K562 (cell line): ENCODE data around the gene CDC42EP5. TPM values are rescaled to one million over a fixed set of nuclear protein-coding genes. Genes with fewer than 3 reads are reported as not detected.

Source experiments
- ATAC-seq: fragments of 200-7000 bp; cut with Tn5 transposase; 3 replicates; pipeline ENCODE4 v1.9.1; 2020; ENCODE audit warnings: moderate library complexity
- BruUV-seq: library from RNA; stranded (reverse); fragments of 400-500 nt; replicated peaks from 2 replicates; lab custom pipeline; 2021; lab: Mats Ljungman, UMichigan
- CTCF ChIA-PET: fragments of 300-600 bp; formaldehyde crosslinking; extraction: SDS; loops from one replicate; lab custom pipeline; 2021; ENCODE audit warnings: low intra/inter-chr PET ratio; lab: Yijun Ruan, JAX
- POLR2A ChIA-PET: fragments of 300-600, 350-650 bp; sonication (Branson Sonifier 250); formaldehyde crosslinking; extraction: SDS; loops from one replicate; lab custom pipeline; 2021; ENCODE audit warnings: antibody characterized with exemption, inconsistent platforms; lab: Yijun Ruan, JAX
- DNase-seq, 4 experiments: peaks; one replicate each; pipeline versions ENCODE4 v3.0.0 to v3.0.0-alpha.2; 2011 to 2018; ENCODE audit warnings: low spot score in 3 of 4, mixed read lengths in 3 of 4; ENCODE audit errors: extremely low read depth in 1 of 4
- FAIRE-seq: peaks from 2 replicates; lab custom pipeline; 2011; peaks lifted over from hg19 to GRCh38; lab: Jason Lieb, UNC
- H2AFZ ChIP-seq: 2 replicates; pipeline ENCODE4 v1.6.0; 2011; ENCODE audit warnings: low read depth, low read length, control low read depth, inconsistent platforms
- H3K27ac ChIP-seq: fragments of 200-600 bp; 3 replicates; pipeline ENCODE4 v1.8.0; 2011; ENCODE audit warnings: low read depth, mild to moderate bottlenecking, control low read depth, inconsistent platforms, low read length, moderate library complexity, mixed read lengths; ENCODE audit errors: extremely low read depth
- H3K27me3 ChIP-seq, 2 experiments: fragments of 300-600 bp in 1 of 2; 2 replicates in 1 of 2; 3 replicates in 1 of 2; pipeline versions ENCODE4 v1.6.0 to v1.8.0; 2011; ENCODE audit warnings: inconsistent platforms in 2 of 2, low read length in 2 of 2, mild to moderate bottlenecking in 1 of 2, mixed read lengths in 1 of 2, moderate library complexity in 1 of 2; ENCODE audit not compliant: control insufficient read depth in 2 of 2, insufficient read depth in 2 of 2
- H3K36me3 ChIP-seq: fragments of 300-600 bp; 3 replicates; pipeline ENCODE4 v1.8.0; 2011; ENCODE audit warnings: mild to moderate bottlenecking, low read length, inconsistent platforms; ENCODE audit not compliant: control insufficient read depth, insufficient read depth
- H3K4me1 ChIP-seq, 2 experiments: fragments of 200-600 bp in 1 of 2; replicated peaks in 1 of 2; 2 replicates in 1 of 2; 3 replicates in 1 of 2; pipeline versions ENCODE4 v1.5.1 to v1.8.0; 2011; ENCODE audit warnings: inconsistent platforms in 2 of 2, low read length in 2 of 2, mild to moderate bottlenecking in 1 of 2, mixed read lengths in 1 of 2, moderate library complexity in 1 of 2; ENCODE audit not compliant: control insufficient read depth in 2 of 2, insufficient read depth in 2 of 2
- H3K4me2 ChIP-seq: 2 replicates; pipeline ENCODE4 v1.6.1; 2011; ENCODE audit warnings: low read length, control low read depth, inconsistent platforms, mixed read lengths; ENCODE audit not compliant: insufficient read depth
- H3K4me3 ChIP-seq: fragments of 200-600 bp; sonication (generic), shearing (Covaris generic); 2 replicates; pipeline ENCODE4 v1.5.1; 2016; ENCODE audit warnings: control low read depth, inconsistent platforms
- H3K79me2 ChIP-seq: fragments of 200-600 bp; 3 replicates; pipeline ENCODE4 v1.8.0; 2011; ENCODE audit warnings: low read length, inconsistent platforms; ENCODE audit not compliant: control insufficient read depth, insufficient read depth
- H3K9ac ChIP-seq, 2 experiments: 2 replicates each; pipeline versions ENCODE4 v1.6.0 to v1.6.1; 2011; ENCODE audit warnings: low read depth in 2 of 2, low read length in 2 of 2, control low read depth in 1 of 2, inconsistent platforms in 1 of 2, mild to moderate bottlenecking in 1 of 2, mixed read lengths in 1 of 2; ENCODE audit not compliant: insufficient read depth in 1 of 2
- H3K9me1 ChIP-seq: one replicate; pipeline ENCODE4 v1.6.0; 2011; ENCODE audit warnings: inconsistent platforms, mild to moderate bottlenecking, low read length, moderate library complexity; ENCODE audit not compliant: control insufficient read depth, insufficient read depth
- H3K9me3 ChIP-seq: replicated peaks from 2 replicates; pipeline ENCODE4 v1.5.1; 2011; ENCODE audit warnings: low read depth, low read length, inconsistent platforms; ENCODE audit not compliant: control insufficient read depth, insufficient read depth
- H4K20me1 ChIP-seq: replicated peaks from 2 replicates; pipeline ENCODE4 v1.6.1; 2011; ENCODE audit warnings: low read length, inconsistent platforms, mixed read lengths; ENCODE audit not compliant: control insufficient read depth, insufficient read depth
- CEBPG ChIP-seq, 3 experiments: fragments of 200-800 bp in 1 of 3; sonication (Bioruptor generic) in 1 of 3; sonication (generic) in 1 of 3; formaldehyde crosslinking in 1 of 3; IDR thresholded peaks in 2 of 3; conservative IDR thresholded peaks in 1 of 3; 2 replicates each; pipeline versions ENCODE4 v1.6.1 to v1.8.0; 2016 to 2022; ENCODE audit warnings: missing compliant biosample characterization in 2 of 3, missing genetic modification characterization in 2 of 3, mild to moderate bottlenecking in 1 of 3, missing genetic modification reagents in 1 of 3
- CTCF ChIP-seq, 3 experiments: IDR thresholded peaks in 2 of 3; conservative IDR thresholded peaks in 1 of 3; 2 replicates each; pipeline ENCODE4 v1.5.1; 2011 to 2012; ENCODE audit warnings: low read length in 3 of 3, mild to moderate bottlenecking in 3 of 3, control low read depth in 2 of 3, improper control_type of control experiment in 1 of 3, inconsistent platforms in 1 of 3, low read depth in 1 of 3, mixed read lengths in 1 of 3, moderate library complexity in 1 of 3; ENCODE audit not compliant: insufficient read depth in 2 of 3
- GABPB2 ChIP-seq: fragments of 250-450 bp; sonication (Bioruptor Pico); conservative IDR thresholded peaks from 2 replicates; pipeline ENCODE4 v1.5.1; 2021; ENCODE audit warnings: mild to moderate bottlenecking
- POLR2B ChIP-seq: fragments of 450-650 bp; IDR thresholded peaks from 2 replicates; pipeline ENCODE4 v1.6.1; 2018; ENCODE audit warnings: low read depth; ENCODE audit not compliant: partially characterized antibody
- SMARCE1 ChIP-seq: fragments of 450-650 bp; IDR thresholded peaks from 2 replicates; pipeline ENCODE4 v1.7.1; 2016; ENCODE audit warnings: mild to moderate bottlenecking
- THRAP3 ChIP-seq: fragments of 450-650 bp; IDR thresholded peaks from 2 replicates; pipeline ENCODE4 v1.6.1; 2016; ENCODE audit warnings: mild to moderate bottlenecking, inconsistent platforms, borderline replicate concordance
- ZNF354B ChIP-seq: fragments of 250-450 bp; sonication (Bioruptor Pico); IDR thresholded peaks from 2 replicates; pipeline ENCODE4 v1.4.0; 2020
- ZNF445 ChIP-seq: fragments of 250-450 bp; sonication (Bioruptor Pico); IDR thresholded peaks from 2 replicates; pipeline ENCODE4 v1.4.0; 2020; ENCODE audit warnings: low read depth, mild to moderate bottlenecking, moderate library complexity
- ZNF79 ChIP-seq: fragments of 250-450 bp; sonication (Bioruptor Pico); IDR thresholded peaks from 2 replicates; pipeline ENCODE4 v1.4.0; 2020; ENCODE audit warnings: low read depth, mild to moderate bottlenecking, moderate library complexity
- WGBS: fragments of 100-300 bp; shearing (Covaris generic); methylation state at CpG from one replicate; pipeline ENCODE4 v1.1.6; 2016; ENCODE audit warnings: low coverage, mixed read lengths; ENCODE audit not compliant: insufficient coverage; ENCODE audit errors: missing lambda C conversion rate; 5-methylcytosine and 5-hydroxymethylcytosine counted together
- in situ Hi-C: fragments of 300-500 bp; cut with MboI; formaldehyde crosslinking; loops from 4 replicates; pipeline ENCODE4 v1.15.0; 2018; ENCODE audit warnings: inconsistent platforms, mixed read lengths
- intact Hi-C: fragments of 100-400 bp; cut with micrococcal nuclease; formaldehyde crosslinking; loops from 2 replicates; pipeline ENCODE4 v1.14.2; 2022
- polyA plus RNA-seq, 8 experiments: library from polyadenylated mRNA; depleted of rRNA in 4 of 8; stranded (reverse) in 5 of 8; unstranded in 3 of 8; fragments of >200 nt; fragmentation: Nextera tagmentation in 2 of 8; fragmentation: Illumina TruSeq in 1 of 8; extraction: Ambion mirVana in 2 of 8; extraction: Trizol in 1 of 8; gene quantifications; 2 replicates each; pipeline versions ENCODE4 v1.2.1 to v1.2.3, GENCODE V29; 2011 to 2014; ENCODE audit warnings: inconsistent platforms in 1 of 8, missing spikeins in 1 of 8
- total RNA-seq, 7 experiments: library from RNA; depleted of rRNA in 6 of 7; stranded (reverse); fragments of >200 nt in 6 of 7; fragmentation: Illumina TruSeq in 2 of 7; extraction: Trizol in 2 of 7; gene quantifications; 2 replicates each; pipeline versions ENCODE4 v1.2.1 to v1.2.3, GENCODE V29; 2011 to 2021; ENCODE audit warnings: low replicate concordance in 1 of 7
- TF ChIP-seq, protein P1 (sequence below): sonication (generic); formaldehyde crosslinking; IDR thresholded peaks from 2 replicates; pipeline ENCODE4 v1.4.0; 2020; ENCODE audit warnings: mild to moderate bottlenecking, missing genetic modification reagents
- TF ChIP-seq, protein P2 (sequence below): fragments of 250-450 bp; sonication (Bioruptor Pico); IDR thresholded peaks from 2 replicates; pipeline ENCODE4 v1.8.0; 2021; ENCODE audit warnings: borderline replicate concordance, mild to moderate bottlenecking, moderate library complexity; ENCODE audit not compliant: poor library complexity, severe bottlenecking

CDC42EP5 gene
- total and polyA plus RNA-seq, 9 of the 15 experiments (the other 6 are each of a cell fraction or from before 2014, with no cell fraction given): 0.15 to 0.38 TPM; not detected in 7

DNA sequence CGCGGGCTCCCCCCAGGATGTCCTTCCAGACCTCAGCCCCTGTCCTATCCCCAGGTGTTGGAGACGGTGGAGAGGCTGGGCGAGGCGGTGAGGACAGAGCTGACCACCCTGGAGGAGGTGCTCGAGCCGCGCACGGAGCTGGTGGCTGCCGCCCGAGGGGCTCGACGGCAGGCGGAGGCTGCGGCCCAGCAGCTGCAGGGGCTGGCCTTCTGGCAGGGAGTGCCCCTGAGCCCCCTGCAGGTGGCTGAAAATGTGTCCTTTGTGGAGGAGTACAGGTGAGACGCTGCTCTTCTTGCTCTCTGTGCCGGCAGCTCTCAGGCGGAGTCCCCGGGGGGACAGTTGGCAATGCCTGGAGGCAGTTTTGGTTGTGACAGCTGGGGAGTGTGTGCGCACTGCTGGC, 51.0 kb downstream of the CDC42EP5 start:
- no TSS peak for BruUV-seq
- peak in 2 of 4 experiments; percentile 7 to 8 for DNase-seq
- Histone ChIP-seq H2AFZ (no peak overlapping the region), H3K79me2 (no peaks in the 10 kb centered on the region), H3K4me3 (no peak overlapping the region), H3K9me1 (no peaks in the 10 kb centered on the region), H3K27ac (no peak overlapping the region), H4K20me1 (peaks cover 9% of the 10 kb centered on the region; the same call in 1 of the 2 replicates), H3K27me3 (peaks cover 37 to 73% of the 10 kb centered on the region in 2 experiments), H3K9me3 (no peaks in the 10 kb centered on the region), H3K36me3 (no peaks in the 10 kb centered on the region), H3K4me1 (peaks cover 0 to 32% of the 10 kb centered on the region in 2 experiments; a peak in 3 of 5 replicates), H3K9ac (no peak overlapping the region), H3K4me2 (no peak overlapping the region)
- ChIA-PET CTCF (no interaction called here), POLR2A (interaction anchor here (0.5 to 1.6 kb wide), 3 partner anchors 11 to 565 kb away, joined by 3 to 4 read pairs (median 3); no protein-coding TSS in a partner anchor)
- ATAC-seq: no peak; the same call in 2 of the 3 replicates
- TF ChIP-seq CTCF (IDR thresholded peaks at IDR 0.05 in 2 of 3, conservative IDR thresholded peaks at IDR 0.05 in 1 of 3; ENCODE audit: insufficient read depth in 2 of 3, low read depth in 1 of 3, low read length in 3 of 3) (no peak), ZNF79 (CRISPR knock-in tag) (no peak), POLR2B (no peak), ZNF354B (CRISPR knock-in tag) (no peak), SMARCE1 (no peak), THRAP3 (no peak), ZNF445 (CRISPR knock-in tag) (no peak), GABPB2 (CRISPR knock-in tag) (no peak), CEBPG (CRISPR knock-in tag; IDR thresholded peaks at IDR 0.05) (no peak), CEBPG (tag; conservative IDR thresholded peaks at IDR 0.05 in 1 of 2, IDR thresholded peaks at IDR 0.05 in 1 of 2) (no peak)
- TF ChIP-seq, protein P1, sequence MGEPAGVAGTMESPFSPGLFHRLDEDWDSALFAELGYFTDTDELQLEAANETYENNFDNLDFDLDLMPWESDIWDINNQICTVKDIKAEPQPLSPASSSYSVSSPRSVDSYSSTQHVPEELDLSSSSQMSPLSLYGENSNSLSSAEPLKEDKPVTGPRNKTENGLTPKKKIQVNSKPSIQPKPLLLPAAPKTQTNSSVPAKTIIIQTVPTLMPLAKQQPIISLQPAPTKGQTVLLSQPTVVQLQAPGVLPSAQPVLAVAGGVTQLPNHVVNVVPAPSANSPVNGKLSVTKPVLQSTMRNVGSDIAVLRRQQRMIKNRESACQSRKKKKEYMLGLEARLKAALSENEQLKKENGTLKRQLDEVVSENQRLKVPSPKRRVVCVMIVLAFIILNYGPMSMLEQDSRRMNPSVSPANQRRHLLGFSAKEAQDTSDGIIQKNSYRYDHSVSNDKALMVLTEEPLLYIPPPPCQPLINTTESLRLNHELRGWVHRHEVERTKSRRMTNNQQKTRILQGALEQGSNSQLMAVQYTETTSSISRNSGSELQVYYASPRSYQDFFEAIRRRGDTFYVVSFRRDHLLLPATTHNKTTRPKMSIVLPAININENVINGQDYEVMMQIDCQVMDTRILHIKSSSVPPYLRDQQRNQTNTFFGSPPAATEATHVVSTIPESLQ (CRISPR knock-in tag): no peak
- TF ChIP-seq, protein P2, sequence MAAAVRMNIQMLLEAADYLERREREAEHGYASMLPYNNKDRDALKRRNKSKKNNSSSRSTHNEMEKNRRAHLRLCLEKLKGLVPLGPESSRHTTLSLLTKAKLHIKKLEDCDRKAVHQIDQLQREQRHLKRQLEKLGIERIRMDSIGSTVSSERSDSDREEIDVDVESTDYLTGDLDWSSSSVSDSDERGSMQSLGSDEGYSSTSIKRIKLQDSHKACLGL (CRISPR knock-in tag): no peak
- FAIRE-seq: no peak
- in situ Hi-C loops (no loop called here), intact Hi-C loops (no loop called here)
- 9% methylated on average over 18 of the region's 20 CpGs for WGBS
